ENCODE measurements around the gene PRKAG2.

The PRKAG2 gene

DNA sequence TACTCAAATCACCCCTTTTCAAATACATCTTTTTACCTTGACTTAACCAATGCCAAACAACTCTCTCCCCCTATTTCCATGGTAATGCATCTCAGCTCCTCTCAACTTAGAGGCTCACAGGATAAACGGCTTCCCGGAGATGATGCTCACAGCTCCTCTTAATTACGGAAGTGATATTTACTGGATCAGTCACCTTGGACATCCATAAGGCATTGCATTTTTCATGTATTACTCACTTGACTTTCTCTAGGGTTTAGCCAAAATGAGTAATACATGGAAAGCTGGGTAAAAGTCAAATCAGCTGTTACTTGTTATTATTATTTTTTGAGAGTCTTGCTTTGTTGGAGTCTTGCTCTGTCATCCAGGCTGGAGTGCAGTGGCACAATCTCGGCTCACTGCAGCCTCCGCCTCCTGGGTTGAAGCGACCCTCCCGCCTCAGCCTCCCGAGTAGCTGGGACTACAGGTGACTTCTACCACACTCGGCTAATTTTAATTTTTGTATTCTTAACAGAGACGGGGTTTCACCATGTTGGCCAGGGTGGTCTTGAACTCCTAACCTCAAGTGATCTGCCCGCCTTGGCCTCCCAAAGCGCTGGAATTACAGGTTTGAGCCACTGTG lies 283.9 kb downstream of the PRKAG2 start:
- no peak overlapping the region for H3K4me3 ChIP-seq (replicated peaks in 1 of 2; ENCODE audit: low read depth in 2 of 2, low read length in 2 of 2)
- peak; percentile 95 to 96 for DNase-seq (ENCODE audit: low read depth in 2 of 2)
- TF ChIP-seq, protein P1, sequence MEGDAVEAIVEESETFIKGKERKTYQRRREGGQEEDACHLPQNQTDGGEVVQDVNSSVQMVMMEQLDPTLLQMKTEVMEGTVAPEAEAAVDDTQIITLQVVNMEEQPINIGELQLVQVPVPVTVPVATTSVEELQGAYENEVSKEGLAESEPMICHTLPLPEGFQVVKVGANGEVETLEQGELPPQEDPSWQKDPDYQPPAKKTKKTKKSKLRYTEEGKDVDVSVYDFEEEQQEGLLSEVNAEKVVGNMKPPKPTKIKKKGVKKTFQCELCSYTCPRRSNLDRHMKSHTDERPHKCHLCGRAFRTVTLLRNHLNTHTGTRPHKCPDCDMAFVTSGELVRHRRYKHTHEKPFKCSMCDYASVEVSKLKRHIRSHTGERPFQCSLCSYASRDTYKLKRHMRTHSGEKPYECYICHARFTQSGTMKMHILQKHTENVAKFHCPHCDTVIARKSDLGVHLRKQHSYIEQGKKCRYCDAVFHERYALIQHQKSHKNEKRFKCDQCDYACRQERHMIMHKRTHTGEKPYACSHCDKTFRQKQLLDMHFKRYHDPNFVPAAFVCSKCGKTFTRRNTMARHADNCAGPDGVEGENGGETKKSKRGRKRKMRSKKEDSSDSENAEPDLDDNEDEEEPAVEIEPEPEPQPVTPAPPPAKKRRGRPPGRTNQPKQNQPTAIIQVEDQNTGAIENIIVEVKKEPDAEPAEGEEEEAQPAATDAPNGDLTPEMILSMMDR (IDR thresholded peaks at IDR 0.05; ENCODE audit: low read depth, low read length), result no peak

DNA sequence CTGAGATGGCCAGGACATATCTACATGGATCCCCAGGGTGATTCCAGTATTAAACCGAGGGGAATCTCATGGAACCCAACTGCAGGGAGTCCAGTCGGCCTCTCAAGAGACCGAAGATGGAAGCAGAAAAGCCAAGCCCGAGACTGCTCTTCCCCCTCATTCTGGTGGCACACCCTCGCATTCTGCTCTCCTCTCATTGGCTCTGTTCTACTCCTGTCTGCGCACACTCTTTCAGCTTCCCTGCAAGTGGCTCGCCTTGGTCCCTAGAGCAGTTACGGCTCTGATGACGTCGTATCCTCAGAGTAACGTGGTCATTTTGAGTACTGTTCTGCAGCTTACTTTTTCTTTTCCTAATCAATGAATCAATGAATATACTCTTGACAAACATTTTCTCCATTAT lies 284.6 kb downstream of the PRKAG2 start:
- TF ChIP-seq, protein P1 (IDR thresholded peaks at IDR 0.05; ENCODE audit: low read depth, low read length), result no peak
- no peak for DNase-seq (ENCODE audit: low read depth in 2 of 2)
- no peak overlapping the region for H3K4me3 ChIP-seq (replicated peaks in 1 of 2; ENCODE audit: low read depth in 2 of 2, low read length in 2 of 2)

DNA sequence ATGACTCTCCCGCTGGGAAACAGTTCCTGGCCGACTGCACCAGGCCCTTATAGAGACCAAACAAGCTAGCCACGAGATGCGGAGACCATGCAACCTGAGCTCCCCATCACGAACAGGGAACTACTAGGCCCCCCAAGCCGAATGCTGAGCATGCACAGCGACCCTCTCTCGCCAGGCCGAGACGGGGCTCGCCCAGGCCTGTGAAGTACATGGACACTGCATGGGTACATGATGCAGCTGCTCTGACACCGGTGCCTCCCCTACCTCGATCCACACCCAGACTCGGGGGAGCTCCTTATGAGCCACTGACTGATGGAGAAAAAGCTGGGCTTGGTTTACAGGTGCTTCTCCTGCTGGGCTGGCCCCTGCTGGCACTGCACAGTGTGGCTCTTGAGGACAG lies 285.0 kb downstream of the PRKAG2 start:
- DNase-seq (ENCODE audit: low read depth in 2 of 2), result no peak
- H3K4me3 ChIP-seq (replicated peaks in 1 of 2; ENCODE audit: low read depth in 2 of 2, low read length in 2 of 2), result no peak overlapping the region
- TF ChIP-seq, protein P1 (IDR thresholded peaks at IDR 0.05; ENCODE audit: low read depth, low read length), result no peak

DNA sequence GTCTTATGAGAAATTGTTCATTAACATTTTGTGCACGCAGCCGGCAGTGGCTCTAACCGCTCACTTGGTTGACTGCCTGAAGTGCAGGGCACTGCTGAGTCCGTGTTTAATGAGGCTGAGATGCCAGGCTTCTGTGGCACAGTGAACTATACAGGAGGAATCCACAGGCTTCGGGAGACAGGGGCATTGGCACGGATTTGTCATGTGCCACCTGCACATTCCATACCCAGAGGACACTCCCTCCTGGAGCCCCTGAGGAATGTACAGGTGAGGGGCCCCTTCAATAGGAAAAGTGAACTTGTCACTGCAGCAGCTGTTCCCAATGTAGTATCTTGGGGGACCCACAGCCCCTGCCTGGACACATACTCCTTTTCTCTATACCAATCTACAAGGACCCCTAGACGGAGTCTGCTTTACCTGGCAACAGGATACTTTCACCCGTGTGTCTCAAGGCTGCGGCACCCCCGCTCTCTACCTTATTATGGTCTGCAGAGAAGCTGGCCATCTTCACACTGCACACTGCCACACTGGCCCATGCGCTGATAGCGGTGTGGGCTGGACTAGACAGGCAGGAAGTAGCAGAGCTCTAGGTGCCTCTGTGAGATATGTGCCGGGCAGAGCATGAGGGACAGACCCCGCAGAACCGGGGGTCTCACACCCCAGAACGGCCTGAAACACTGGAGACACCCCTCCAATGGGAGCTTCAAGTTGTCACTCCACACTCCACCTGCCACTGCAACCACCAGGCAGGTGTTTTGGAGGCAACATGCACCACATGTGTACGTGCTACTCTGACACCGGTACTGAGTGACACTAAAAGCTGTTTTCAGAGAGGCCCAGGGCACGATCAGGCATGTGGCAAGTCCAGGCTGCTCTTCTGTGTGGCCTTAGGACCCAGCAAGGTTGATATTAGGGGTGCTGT lies 285.8 kb downstream of the PRKAG2 start:
- no peak overlapping the region for H3K4me3 ChIP-seq (replicated peaks in 1 of 2; ENCODE audit: low read depth in 2 of 2, low read length in 2 of 2)
- TF ChIP-seq, protein P1 (IDR thresholded peaks at IDR 0.05; ENCODE audit: low read depth, low read length), result no peak
- DNase-seq (ENCODE audit: low read depth in 2 of 2), result no peak

DNA sequence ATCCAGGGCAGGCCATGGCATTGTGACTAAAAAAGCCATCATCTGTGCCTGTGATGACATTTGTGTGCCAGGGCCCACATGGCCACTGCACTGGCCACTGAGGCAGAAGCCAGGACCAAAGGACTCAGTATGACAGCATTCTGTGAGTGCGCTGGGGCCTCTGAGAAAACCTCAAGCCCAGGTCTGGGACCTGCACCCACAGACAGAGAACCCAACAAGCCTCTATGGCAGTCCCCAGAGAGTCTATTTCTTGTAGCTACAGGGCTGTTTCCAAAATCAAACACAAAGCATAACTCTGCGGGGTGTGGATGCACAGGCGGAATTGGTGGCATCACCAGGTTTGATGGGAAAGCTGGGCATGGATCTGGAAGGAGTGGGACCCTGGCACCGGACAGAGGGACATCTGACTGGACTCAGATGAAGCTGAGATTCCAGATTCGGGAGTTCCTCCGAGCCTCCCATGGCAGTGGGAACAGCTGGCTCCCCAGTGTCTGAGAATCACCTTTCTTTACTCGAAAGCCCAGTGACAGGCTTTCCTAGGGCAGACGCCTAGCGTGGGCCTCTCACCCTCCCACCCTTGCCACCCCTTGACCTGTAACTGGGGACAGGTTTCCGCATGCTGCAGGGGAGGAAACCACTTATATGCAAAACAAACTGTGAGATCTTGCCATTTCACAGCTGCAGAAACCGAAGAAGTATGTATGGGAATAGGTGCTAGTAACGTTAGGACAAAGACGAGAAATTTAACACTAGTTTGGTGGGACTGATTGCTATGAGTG lies 286.7 kb downstream of the PRKAG2 start:
- no peak for DNase-seq (ENCODE audit: low read depth in 2 of 2)
- TF ChIP-seq, protein P1 (IDR thresholded peaks at IDR 0.05; ENCODE audit: low read depth, low read length), result no peak
- H3K4me3 ChIP-seq (replicated peaks in 1 of 2; ENCODE audit: low read depth in 2 of 2, low read length in 2 of 2), result no peak overlapping the region

DNA sequence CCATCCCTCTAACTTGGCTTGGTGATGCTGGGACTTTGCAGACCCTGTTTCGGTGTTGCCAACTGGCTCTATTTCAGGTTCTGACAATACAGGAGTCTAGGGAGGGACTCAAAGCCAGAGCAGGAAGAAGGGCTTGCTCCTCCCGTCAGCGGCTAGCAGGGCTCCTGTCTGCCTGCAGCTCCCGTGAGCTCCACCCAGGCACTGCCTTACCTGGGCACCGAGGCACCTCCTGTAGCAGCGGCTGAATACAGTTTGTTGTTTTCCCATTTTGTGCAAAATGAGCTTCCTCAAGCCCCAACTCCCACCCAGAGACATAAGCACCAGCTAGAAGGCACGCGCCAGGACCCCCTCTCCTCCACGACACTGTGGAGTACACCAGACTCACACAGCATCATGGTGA lies 287.9 kb downstream of the PRKAG2 start:
- TF ChIP-seq, protein P1 (IDR thresholded peaks at IDR 0.05; ENCODE audit: low read depth, low read length), result no peak
- no peak overlapping the region for H3K4me3 ChIP-seq (replicated peaks in 1 of 2; ENCODE audit: low read depth in 2 of 2, low read length in 2 of 2)
- DNase-seq (ENCODE audit: low read depth in 2 of 2), result no peak
